ENCODE data around the gene EVA1C.
A peak's percentile ranks its signal among the peaks of the same experiment; 100 is the strongest.
"Not testable (repeated sequence)": the region's sequence is repeated elsewhere in the genome, so short reads cannot be mapped to it uniquely, and the experiment has no call there.

Gene EVA1C

DNA sequence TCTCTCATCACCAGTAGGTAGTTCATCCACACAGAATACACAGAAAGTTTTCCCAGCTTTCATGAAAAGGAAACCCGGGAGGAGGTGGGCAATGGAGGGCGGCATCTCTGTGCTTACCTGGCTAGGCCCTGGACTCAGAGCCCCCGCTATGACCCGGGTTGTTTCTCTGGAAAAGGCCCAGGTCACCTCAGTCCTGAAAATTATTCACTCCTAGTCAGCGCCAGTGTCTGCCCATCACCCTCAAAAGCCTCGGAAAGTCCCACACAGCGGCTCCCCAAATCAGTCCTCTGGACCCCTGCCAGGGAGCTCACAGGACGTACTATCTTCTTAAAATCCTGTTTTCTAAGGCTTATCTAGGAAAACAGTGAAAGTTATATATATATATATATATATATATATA lies 121.6 kb downstream of the EVA1C start:
- DNase-seq: no peak

DNA sequence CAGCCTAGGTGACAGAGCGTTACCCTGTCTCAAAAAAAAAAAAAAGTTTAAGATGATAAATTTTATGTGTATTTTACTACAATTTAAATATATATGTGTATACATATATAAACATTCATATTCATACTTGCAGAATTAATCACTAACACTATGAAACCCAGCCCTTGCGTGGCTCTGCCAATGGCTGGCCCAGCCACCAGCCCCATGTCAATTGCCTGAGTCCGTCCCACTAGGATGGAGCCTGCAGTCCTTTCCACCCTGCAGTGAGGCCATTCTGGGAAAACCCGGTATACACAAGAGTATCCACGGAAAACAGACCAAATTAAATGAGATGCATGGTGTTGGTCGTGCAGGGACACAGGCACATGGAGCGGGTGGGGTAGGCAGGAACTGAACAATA lies 123.1 kb downstream of the EVA1C start:
- no peak for DNase-seq

DNA sequence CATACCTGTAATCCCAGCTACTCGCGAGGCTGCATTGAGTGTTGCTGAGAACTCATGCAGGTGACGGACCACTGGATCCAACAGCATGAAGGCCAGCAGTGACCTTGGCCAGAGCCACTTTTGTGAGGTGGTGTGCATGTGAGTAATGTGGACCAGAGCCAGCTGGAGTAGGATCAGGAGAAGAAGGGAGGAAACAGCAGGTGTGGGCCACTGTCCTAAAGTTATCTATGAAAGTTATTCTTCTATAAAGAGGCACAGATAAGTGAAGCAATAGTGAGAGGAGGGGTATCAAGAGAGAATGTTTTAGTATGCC lies 125.0 kb downstream of the EVA1C start:
- DNase-seq: no peak

DNA sequence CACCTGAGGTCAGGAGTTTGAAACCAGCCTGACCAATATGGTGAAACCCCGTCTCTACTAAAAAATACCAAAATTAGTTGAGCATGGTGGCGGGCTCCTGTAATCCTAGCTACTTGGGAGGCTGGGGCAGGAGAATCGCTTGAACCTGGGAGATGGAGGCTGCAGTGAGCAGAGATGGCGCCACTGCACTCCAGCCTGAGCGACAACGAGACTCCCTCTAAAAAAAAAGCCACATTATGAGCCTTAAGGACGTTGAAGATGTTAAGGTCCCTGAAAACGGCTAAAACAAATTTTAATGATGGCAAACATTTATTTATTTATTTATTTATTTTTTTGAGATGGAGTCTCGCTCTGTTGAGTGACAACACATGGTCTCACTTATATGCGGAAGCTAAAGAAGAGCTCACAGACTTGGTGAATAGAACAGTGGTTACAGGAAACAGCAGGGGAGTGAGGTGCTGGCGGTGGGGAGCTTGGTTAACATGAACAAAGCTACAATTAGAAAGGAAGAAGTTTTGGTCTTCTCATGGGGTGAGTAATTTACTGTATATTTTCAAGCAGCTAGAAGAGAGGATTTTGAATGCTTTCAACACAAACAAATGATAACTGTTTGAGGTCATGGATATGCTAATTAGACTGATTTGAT lies 125.8 kb downstream of the EVA1C start:
- peak in 2 of 6 experiments; percentile 8 to 31 for DNase-seq

DNA sequence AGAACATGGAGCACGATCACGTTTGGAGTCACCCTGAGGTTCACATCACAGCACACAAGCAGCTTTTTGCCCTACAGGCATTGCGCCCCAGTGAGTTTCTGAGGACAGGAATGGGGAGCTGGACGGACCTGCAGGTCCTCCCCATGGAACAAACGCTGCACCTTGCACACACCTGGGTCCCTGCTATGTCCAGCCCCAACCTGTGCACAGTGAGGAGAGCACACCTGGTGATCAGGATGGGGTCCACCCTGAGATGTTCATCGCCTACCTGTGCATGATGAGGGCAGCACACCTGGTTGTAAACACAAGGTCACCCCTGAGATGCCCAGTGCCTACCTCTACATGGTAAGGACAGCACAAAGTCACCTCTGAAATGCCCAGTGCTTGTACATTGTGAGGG lies 126.9 kb downstream of the EVA1C start:
- no peak for DNase-seq

DNA sequence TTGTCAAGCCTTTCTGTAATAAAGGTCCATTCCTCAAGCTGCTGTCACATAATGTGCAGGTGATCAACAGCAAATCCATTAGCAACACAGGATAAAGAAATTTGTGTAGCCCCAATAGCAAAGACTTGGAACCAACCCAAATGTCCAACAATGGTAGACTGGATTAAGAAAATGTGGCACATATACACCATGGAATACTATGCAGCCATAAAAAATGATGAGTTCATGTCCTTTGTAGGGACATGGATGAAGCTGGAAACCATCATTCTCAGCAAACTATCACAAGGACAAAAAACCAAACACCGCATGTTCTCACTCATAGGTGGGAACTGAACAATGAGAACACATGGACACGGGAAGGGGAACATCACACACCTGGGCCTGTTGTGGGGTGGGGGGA lies 130.6 kb downstream of the EVA1C start:
- not testable (repeated sequence) for DNase-seq

DNA sequence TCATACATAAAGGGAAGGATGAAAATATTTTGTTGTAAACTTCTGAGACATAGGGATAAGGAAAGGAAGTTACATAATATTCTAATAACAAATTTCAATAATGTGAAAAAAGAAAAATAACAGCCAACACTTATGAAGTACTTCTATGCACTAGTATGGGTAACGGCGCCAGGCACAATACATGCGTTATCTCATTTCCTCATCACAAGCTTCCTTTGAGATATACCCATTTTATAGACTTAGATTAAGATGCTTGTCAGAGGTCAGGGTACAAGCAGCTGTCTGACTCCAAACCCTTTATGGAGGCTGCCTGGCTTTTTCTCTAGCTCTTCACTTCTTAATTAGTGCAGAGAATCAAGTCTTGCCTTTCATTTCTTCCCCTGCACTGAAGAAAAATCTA lies 131.5 kb downstream of the EVA1C start:
- DNase-seq: no peak

DNA sequence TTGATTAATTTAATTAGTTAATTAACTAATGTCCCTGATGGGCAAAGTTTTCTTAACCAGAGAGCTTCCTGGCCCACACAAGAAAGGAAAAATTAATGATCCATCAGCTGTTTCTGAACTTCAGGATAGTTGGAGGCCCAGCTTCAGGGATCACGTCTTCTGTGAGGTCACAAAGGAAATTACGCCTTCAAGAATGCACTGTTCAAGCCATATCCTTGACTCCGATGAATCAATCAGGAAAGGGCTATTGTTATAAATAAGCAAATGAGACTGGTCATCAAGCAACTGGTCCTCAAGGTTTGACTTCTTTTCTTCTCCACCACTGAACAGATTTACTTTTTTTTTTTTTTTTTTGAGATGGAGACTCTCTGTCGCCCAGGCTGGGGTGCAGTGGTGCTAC lies 132.2 kb downstream of the EVA1C start:
- DNase-seq: no peak

DNA sequence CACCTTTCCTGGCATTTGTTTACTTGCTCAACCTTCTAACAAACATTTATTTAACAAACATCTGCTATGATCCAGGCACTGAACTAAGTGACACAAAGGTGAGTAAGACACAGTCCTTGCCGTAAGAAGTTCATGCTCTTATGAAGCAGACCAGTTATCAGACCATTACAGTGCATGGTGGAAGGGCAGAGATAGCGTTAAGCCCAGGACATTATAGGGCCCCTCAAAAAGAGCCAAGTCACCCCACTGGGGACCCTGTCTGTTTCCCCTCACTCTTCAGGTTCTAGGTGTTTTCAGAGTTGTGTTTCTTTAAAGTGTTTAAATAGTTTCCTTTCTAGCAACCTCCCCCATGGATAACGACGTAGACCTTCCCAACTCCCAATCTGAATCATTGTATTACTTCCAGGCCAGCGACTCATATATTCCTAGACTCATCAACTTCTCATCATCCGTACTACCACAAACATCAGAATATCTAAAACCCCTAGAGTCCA lies 133.5 kb downstream of the EVA1C start:
- no peak for DNase-seq

DNA sequence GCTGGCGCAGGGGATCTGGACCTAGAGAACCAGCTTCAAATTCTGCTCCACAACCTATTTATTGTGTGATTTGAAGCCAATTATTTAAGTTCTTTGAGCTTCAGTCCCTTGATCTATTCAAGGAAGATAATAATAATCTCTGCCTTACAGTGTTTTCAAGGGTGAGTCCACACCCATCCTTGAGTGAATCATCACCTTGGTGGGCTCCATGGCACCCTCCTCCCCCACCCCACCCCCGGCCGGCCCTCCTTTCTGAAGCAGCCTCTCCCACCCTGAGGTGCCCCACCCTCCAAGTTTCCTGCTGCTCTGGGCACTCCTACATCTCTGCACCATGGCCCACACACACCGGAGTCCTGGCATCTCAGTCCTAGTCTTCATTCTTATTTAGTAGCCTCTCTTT lies 134.5 kb downstream of the EVA1C start:
- DNase-seq: no peak

DNA sequence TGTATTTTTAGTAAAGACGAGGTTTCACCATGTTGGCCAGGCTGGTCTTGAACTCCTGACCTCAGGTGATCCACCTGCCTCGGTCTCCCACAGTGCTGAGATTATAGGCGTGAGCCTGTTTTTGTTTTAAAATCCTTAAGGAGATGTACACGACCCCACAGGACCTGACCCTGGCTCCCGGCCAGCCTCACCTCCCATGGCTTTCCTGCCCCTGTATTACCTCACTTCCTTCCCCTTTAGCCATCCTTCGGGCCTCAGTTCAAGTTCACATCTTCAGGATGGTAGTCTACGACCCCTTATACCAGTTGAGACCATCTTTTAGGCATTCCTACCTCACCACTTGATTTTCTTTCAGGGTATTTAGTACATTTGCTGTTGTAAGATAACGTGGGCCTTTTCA lies 136.5 kb downstream of the EVA1C start:
- DNase-seq: no peak

DNA sequence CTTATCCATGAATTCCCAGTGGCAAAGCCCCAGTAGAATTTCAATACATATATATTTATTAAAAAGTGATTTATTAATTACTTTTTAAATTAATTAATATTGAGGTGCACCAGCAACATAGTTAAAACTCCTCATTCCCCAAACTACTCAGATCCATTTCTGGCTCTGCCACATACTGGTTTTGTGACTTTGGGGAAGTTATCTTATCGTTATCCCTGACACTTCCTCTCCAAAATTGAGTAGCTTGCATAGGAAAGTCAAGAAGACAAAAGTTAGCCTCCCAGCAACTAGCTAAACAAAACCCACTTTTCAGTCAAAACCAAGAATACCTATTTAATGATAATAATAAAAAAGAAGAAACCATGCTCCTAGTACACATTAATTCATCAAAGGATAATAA lies 136.9 kb downstream of the EVA1C start:
- DNase-seq: no peak

DNA sequence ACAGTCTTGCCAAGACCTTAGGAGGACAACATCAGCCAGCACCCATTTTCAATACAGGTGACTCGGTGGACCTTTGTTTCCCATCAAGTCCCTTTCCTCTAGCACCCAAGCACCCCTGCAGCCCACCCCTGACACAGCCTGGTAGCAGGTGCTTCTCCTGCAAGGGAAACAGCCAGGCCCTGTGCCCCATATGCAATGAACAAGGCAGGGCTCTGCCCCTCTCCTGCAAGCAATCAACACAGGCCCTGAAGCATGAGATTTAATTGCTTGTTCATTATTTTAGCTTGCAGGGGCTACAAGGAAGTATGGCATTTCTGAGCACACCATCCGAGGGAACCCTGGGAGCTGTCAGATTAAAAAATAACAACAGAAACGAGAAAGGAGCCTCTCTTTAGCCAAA lies 137.4 kb downstream of the EVA1C start:
- no peak for DNase-seq

DNA sequence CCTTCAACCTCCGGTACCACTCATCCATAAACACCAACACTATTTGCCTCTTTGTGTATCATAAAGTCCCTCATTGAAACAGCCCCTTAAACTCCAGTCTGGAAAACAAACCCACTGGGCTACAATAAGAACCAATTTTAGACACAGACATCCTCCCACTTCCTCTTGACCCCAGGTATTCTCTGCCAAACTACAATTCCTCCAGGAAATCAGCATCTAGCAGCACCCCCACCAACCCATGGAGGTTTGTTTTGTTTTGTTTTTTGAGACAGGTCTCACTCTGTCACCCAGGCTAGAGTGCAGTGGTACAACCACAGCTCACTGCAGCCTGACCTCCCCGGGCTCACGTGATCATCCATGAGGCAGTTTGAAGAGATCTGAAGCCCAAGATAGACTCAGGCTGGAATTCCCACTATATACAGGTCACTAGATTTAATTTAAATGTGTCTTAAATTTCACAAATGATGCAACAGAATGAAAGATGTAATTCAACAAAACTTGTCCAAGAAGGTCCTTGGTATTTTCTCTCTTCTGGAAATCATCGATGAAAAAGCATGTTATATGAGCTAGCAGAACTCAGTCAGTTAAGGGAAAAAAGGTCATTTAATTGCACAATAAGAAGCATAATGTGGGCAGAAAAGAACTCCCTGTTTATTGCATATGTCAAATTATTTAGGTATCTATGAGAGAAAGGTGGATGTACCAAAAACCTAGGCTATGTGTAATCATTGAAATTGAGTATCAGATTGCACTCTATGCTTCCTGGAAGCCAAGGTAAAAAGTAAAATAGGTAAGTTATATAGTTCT lies 142.5 kb downstream of the EVA1C start:
- no peak for DNase-seq

DNA sequence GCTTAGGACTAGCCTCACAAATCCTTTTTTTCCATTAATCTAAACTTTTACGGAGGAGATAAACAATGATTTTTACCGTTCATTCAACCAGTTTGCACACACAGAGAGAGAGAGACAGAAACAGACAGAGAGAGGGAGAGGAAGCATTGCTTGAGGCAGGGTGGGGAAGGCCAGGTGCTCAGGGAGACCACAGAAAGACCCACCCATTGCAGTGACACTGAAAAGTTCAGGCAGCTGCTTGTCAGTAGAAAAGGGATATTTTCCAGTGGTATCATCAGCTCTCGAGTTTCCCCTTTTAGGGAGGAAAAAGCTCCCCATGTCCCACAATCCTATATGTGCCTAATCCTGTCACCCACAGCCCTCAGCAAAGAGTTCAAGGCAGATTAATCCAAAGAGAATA lies 145.6 kb downstream of the EVA1C start:
- DNase-seq: no peak

DNA sequence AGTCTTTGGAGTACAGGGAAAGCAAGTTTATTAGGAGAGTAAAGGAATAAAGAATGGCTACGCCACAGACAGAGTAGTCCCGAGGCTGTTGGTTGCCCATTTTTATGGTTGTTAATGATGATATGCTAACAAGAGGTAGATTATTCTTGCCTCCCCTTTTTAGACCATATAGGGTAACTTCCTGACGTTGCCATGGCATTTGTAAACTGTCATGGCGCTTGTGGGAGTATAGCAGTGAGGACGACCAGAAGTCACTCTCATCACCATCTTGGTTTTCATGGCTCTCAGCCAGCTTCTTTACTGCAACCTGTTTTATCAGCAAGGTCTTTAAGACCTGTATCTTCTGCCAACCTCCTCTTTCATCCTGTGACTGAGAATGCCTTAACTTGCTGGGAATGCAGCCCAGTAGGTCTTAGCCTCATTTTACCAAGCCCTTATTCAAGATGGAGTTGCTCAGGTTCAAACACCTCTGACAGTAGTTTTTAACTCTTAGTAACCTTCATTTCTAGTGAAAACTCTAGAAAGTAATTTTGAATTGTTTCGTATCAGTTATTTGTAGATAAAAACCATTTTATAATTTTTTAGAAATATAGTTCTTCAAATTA lies 146.6 kb downstream of the EVA1C start:
- DNase-seq: no peak

DNA sequence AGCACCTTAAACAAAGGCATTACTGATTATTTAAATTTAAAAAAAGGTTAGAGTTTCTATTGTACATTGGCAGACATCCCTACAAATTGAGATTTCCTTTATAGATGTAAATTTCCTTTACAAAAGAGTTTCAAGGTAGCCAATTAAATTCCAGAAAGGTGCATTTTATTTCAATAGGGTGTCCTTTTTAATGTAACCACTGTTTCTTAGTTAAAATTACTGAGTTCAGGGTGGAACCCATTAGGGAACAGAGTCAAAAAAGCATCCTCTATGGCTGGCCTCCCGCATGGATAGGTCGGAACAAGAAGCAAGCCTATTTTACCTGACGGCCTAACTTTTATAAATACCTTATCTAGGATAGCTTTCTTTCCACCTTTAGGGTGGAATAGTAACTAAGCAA lies 148.4 kb downstream of the EVA1C start:
- DNase-seq: no peak

DNA sequence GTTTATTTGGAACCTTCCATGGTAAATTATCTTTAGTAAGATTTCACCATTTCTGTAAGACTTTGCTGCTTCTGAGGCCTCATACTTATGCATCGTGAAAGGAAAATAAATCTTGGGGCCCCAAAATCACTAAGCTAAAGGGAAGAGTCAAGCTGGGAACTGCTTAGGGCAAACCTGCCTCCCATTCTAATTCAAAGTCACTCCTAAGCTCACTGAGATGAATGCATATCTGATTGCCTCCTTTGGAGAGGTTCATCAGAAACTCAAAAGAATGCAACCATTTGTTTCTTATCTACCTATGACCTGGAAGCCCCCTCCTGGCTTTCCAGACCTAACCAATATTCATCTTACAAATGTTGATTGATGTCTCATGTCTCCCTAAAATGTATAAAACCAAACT lies 149.0 kb downstream of the EVA1C start:
- DNase-seq: not testable (repeated sequence)

DNA sequence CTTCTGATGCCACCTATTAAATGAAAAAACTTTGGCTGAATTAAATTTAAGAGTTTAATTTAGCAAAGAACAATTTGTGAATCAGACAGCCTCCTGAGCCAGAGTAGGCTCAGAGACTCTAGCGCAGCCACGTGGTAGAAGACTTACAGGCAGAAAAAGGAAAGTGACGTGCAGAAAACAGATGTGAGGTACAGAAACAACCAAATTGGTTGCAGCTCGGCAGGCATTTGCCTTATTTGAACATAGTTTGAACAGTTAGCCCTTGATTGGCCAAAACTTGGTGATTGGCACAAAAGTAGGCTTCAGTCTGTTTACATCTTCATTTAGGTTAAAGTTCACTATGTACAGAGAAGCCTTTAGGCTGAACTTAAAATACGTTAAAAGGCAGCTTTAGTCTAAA lies 149.9 kb downstream of the EVA1C start:
- DNase-seq: no peak

DNA sequence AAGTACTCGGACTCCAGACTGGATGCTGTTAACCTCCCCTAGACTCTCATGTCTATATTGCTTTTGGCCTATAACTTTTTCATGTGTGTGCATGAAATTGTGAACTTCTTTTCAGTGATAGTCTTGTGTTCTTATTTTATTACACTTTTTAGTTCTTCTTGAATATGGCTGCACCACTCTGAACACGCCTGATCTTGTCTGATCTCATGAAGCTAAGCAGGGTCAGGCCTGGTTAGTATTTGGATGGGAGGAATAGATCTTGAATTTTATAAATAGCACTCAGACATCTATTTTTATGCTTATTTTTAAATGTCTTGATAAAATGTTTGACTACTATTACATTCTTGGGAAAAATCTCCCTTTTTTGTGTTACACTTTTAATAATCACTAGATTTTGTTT lies 150.4 kb downstream of the EVA1C start:
- DNase-seq: no peak

Measured in stimulated activated naive CD4-positive, alpha-beta T cell (primary cell).